SU-DHL-6 (cell line): ENCODE data around the gene BMP7.
"Not testable (repeated sequence)": the region's sequence is repeated elsewhere in the genome, so short reads cannot be mapped to it uniquely, and the experiment has no call there.

ENCODE experiments used
- H2AFZ ChIP-seq: fragments of 200-600 bp; sonication (generic); 2 replicates; pipeline ENCODE4 v1.6.1; 2014; ENCODE audit warnings: low read depth, mild to moderate bottlenecking, moderate library complexity, mixed read lengths, antibody characterized with exemption, low read length; ENCODE audit not compliant: severe bottlenecking
- H3F3A ChIP-seq: fragments of 200-600 bp; shearing (Covaris generic); 2 replicates; pipeline ENCODE4 v1.6.0; 2016; ENCODE audit warnings: antibody characterized with exemption, mild to moderate bottlenecking; ENCODE audit not compliant: insufficient read depth
- H3K27ac ChIP-seq: fragments of 200-600 bp; sonication (generic); 2 replicates; pipeline ENCODE4 v1.5.1; 2016; ENCODE audit warnings: low read depth, mild to moderate bottlenecking, low read length, moderate library complexity, mixed read lengths
- H3K27me3 ChIP-seq: fragments of 200-600 bp; sonication (generic), shearing (Covaris generic); 2 replicates; pipeline ENCODE4 v1.6.0; 2014; ENCODE audit warnings: mild to moderate bottlenecking, low read length
- H3K36me3 ChIP-seq: fragments of 200-600 bp; sonication (generic); 2 replicates; pipeline ENCODE4 v1.6.1; 2014; ENCODE audit warnings: mild to moderate bottlenecking, low read length, mixed read lengths
- H3K4me2 ChIP-seq: fragments of 300-600, 200-600 bp; shearing (Covaris generic), sonication (generic); 2 replicates; pipeline ENCODE4 v1.6.0; 2014; ENCODE audit warnings: low read length, low read depth, mild to moderate bottlenecking; ENCODE audit not compliant: poor library complexity, severe bottlenecking
- H3K4me3 ChIP-seq: fragments of 200-600 bp; sonication (generic); 2 replicates; pipeline ENCODE4 v1.5.1; 2014; ENCODE audit warnings: antibody characterized with exemption, low read length, mild to moderate bottlenecking, mixed read lengths; ENCODE audit not compliant: insufficient read depth, poor library complexity, severe bottlenecking
- H3K79me2 ChIP-seq: fragments of 200-600 bp; sonication (generic); 2 replicates; pipeline ENCODE4 v1.6.1; 2014; ENCODE audit warnings: mild to moderate bottlenecking, low read length, moderate library complexity; ENCODE audit not compliant: insufficient read depth
- H3K9ac ChIP-seq: fragments of 200-600 bp; sonication (generic); 2 replicates; pipeline ENCODE4 v1.7.0; 2014; ENCODE audit warnings: mild to moderate bottlenecking, low read length
- H3K9me2 ChIP-seq: fragments of 200-600 bp; sonication (generic); replicated peaks from 2 replicates; pipeline ENCODE4 v1.6.1; 2014; ENCODE audit warnings: low read length; ENCODE audit not compliant: insufficient read depth
- H3K9me3 ChIP-seq: fragments of 200-600 bp; sonication (generic); 2 replicates; pipeline ENCODE4 v1.6.1; 2014; ENCODE audit warnings: low read length, mixed read lengths; ENCODE audit not compliant: insufficient read depth
- H4K20me1 ChIP-seq: fragments of 200-600 bp; sonication (generic); 2 replicates; pipeline ENCODE4 v1.6.1; 2014; ENCODE audit warnings: low read depth, mild to moderate bottlenecking, antibody characterized with exemption, low read length, moderate library complexity, mixed read lengths
- CTCF ChIP-seq: fragments of 200-600 bp; sonication (generic); IDR thresholded peaks from one replicate; pipeline ENCODE4 v1.5.1; 2017; ENCODE audit warnings: antibody characterized with exemption, mild to moderate bottlenecking, low read length, moderate library complexity; ENCODE audit not compliant: insufficient read depth, poor library complexity, severe bottlenecking
- EZH2phosphoT487 ChIP-seq: fragments of 200-600 bp; sonication (generic), shearing (Covaris generic); conservative IDR thresholded peaks from 2 replicates; pipeline ENCODE4 v1.6.1; 2018; ENCODE audit warnings: mild to moderate bottlenecking, antibody characterized with exemption, low read length, moderate library complexity, mixed read lengths

Gene BMP7

GRCh38 chr20:57192311-57192710, 74.1 kb downstream of the BMP7 start:
- H3K36me3 ChIP-seq = peaks cover 12% of the 10 kb centered on the region; the same call in 1 of the 2 replicates
- no peaks in the 10 kb centered on the region; the same call in 1 of the 2 replicates for H3K79me2 ChIP-seq
- no peaks in the 10 kb centered on the region for H4K20me1 ChIP-seq
- H3K9me3 ChIP-seq = no peaks in the 10 kb centered on the region
- no peak overlapping the region for H3K27ac ChIP-seq
- TF ChIP-seq CTCF (no peak), EZH2phosphoT487 (no peak)
- H3F3A ChIP-seq = peaks cover 5% of the 10 kb centered on the region; the same call in 1 of the 2 replicates
- no peak overlapping the region for H3K9ac ChIP-seq
- no peak overlapping the region for H2AFZ ChIP-seq
- no peak overlapping the region for H3K4me3 ChIP-seq
- no peak overlapping the region for H3K4me2 ChIP-seq
- no peaks in the 10 kb centered on the region for H3K9me2 ChIP-seq
- no peaks in the 10 kb centered on the region for H3K27me3 ChIP-seq

- not testable (repeated sequence) for H3K9ac ChIP-seq, H3K9me2 ChIP-seq, H3K27ac ChIP-seq, H3K27me3 ChIP-seq, H3K4me3 ChIP-seq, H3F3A ChIP-seq, H3K79me2 ChIP-seq, H2AFZ ChIP-seq, H3K4me2 ChIP-seq, H3K36me3 ChIP-seq, H4K20me1 ChIP-seq, H3K9me3 ChIP-seq
These were observed 75.2 kb downstream of the BMP7 start for GRCh38 chr20:57191265-57191638.

GRCh38 chr20:57190536-57191264, 75.7 kb downstream of the BMP7 start:
- no peaks in the 10 kb centered on the region for H4K20me1 ChIP-seq
- no peak overlapping the region for H3K27ac ChIP-seq
- no peaks in the 10 kb centered on the region; the same call in none of the 2 replicates for H3K79me2 ChIP-seq
- H3K9me2 ChIP-seq = no peaks in the 10 kb centered on the region
- no peak for TF ChIP-seq EZH2phosphoT487
- no peak for TF ChIP-seq CTCF
- peaks cover 8% of the 10 kb centered on the region; the same call in 1 of the 2 replicates for H3K36me3 ChIP-seq
- H3K9ac ChIP-seq = no peak overlapping the region
- H3K9me3 ChIP-seq = no peaks in the 10 kb centered on the region
- H3F3A ChIP-seq = peaks cover 5% of the 10 kb centered on the region; the same call in 1 of the 2 replicates
- H3K4me3 ChIP-seq = no peak overlapping the region
- H3K27me3 ChIP-seq = no peaks in the 10 kb centered on the region
- no peak overlapping the region for H2AFZ ChIP-seq
- no peak overlapping the region for H3K4me2 ChIP-seq

GRCh38 chr20:57189713-57190112, 76.7 kb downstream of the BMP7 start:
- Histone ChIP-seq H3K36me3 (peaks cover 8% of the 10 kb centered on the region; the same call in 1 of the 2 replicates), H2AFZ (no peak overlapping the region), H3K9ac (no peak overlapping the region), H3K27me3 (no peaks in the 10 kb centered on the region), H3K4me2 (no peak overlapping the region), H3F3A (peaks cover 5% of the 10 kb centered on the region; the same call in 1 of the 2 replicates), H3K4me3 (no peak overlapping the region), H3K27ac (no peak overlapping the region), H3K9me3 (no peaks in the 10 kb centered on the region), H3K79me2 (no peaks in the 10 kb centered on the region; the same call in none of the 2 replicates), H3K9me2 (no peaks in the 10 kb centered on the region), H4K20me1 (no peaks in the 10 kb centered on the region)
- TF ChIP-seq CTCF (no peak), EZH2phosphoT487 (no peak)
